ENCODE results near the gene ARHGEF4.

ARHGEF4 gene

GRCh38 chr2:131046918-131047652, 210.4 kb downstream of the ARHGEF4 start:
- no peak for DNase-seq (ENCODE audit: low read depth)
- TF ChIP-seq CTCF (IDR thresholded peaks at IDR 0.05; ENCODE audit: insufficient read depth, low read depth, low read length, missing control alignments) = no peak
- H3K4me3 ChIP-seq (ENCODE audit: low read depth, low read length) = no peak overlapping the region

- no peak overlapping the region for H3K4me3 ChIP-seq (ENCODE audit: low read depth, low read length)
- no peak for TF ChIP-seq CTCF (IDR thresholded peaks at IDR 0.05; ENCODE audit: insufficient read depth, low read depth, low read length, missing control alignments)
- DNase-seq (ENCODE audit: low read depth) = no peak
Observed at GRCh38 chr2:131047920-131048560, 211.3 kb downstream of the ARHGEF4 start.

- no peak for DNase-seq (ENCODE audit: low read depth)
- TF ChIP-seq CTCF (IDR thresholded peaks at IDR 0.05; ENCODE audit: insufficient read depth, low read depth, low read length, missing control alignments) = no peak
- H3K4me3 ChIP-seq (ENCODE audit: low read depth, low read length) = no peak overlapping the region
Observed at GRCh38 chr2:131048641-131049040, 211.9 kb downstream of the ARHGEF4 start.

DNA sequence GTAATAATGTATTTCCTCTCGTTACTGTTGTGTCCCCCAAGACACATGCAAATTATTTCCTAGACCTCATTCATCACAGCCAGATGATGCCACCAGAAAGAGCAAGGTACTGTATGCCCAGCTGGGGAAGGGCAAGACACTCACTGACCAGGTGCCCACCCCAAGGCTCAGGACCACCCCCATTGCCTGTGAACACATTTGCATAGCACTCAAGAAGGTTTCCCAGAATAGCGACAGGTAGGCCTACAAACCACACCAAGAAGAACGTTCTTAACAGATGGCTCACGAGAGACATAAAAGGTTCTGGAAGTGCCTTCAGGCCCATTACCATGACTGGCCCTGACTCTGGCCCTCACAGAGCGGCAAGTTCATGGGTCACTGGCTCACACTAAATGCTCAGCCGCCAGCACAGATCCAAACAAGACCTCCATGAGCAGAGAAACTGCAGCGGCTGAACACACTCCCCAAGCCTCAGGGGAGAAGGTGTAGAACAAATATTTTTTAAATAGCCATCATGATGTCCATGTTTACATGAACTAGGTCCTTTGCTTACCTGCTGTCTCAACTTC, 212.5 kb downstream of the ARHGEF4 start:
- H3K4me3 ChIP-seq (ENCODE audit: low read depth, low read length) = no peak overlapping the region
- DNase-seq (ENCODE audit: low read depth) = no peak
- no peak for TF ChIP-seq CTCF (IDR thresholded peaks at IDR 0.05; ENCODE audit: insufficient read depth, low read depth, low read length, missing control alignments)

GRCh38 chr2:131050896-131051295, 214.2 kb downstream of the ARHGEF4 start:
- TF ChIP-seq CTCF (IDR thresholded peaks at IDR 0.05; ENCODE audit: insufficient read depth, low read depth, low read length, missing control alignments) = no peak

DNA sequence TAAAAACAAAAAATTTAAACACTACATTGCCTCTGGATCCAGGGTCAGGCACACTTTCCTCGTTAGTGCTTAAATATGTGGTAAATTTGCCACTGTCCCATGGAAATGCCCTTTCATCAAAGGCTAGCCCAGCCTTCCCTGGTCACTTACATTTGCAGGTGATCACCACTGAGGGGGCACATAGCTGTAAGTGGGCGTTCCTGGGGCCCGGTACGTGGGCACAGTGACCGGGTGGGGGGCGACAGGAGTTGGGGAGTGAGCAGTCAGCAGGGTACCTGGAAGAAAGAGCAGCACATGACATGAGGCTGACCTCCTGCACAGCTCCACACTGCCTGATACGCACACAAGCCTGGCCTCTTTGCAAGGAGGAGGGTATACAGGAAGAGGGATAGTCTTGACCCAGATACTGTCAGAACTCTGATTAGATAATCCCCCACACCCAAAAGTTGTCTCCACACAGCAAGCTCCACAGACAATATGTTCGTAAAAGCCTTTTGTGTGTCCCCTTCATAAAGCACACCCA, 216.1 kb downstream of the ARHGEF4 start:
- no peak overlapping the region for H3K4me3 ChIP-seq (ENCODE audit: low read depth, low read length)
- TF ChIP-seq CTCF (IDR thresholded peaks at IDR 0.05; ENCODE audit: insufficient read depth, low read depth, low read length, missing control alignments) = no peak
- DNase-seq (ENCODE audit: low read depth) = no peak

More at GRCh38 chr2:131050896-131051295, 214.2 kb downstream of the ARHGEF4 start:
- DNase-seq (ENCODE audit: low read depth) = no peak
- H3K4me3 ChIP-seq (ENCODE audit: low read depth, low read length) = no peak overlapping the region
